HCT116 (cell line): Measurements from ENCODE around the gene RGS6. TPM values are rescaled to one million over a fixed set of nuclear protein-coding genes. Genes with fewer than 3 reads are reported as not detected.

Source experiments
- ATAC-seq: fragments of 200-7000 bp; cut with Tn5 transposase; 2 replicates; pipeline ENCODE4 v1.9.1; 2020; ENCODE audit warnings: mild to moderate bottlenecking, moderate library complexity
- BruUV-seq: library from RNA; stranded (reverse); fragments of 400-500 nt; replicated peaks from 2 replicates; lab custom pipeline; 2021; lab: Mats Ljungman, UMichigan
- CTCF ChIA-PET: fragments of 300-600 bp; sonication (Branson Sonifier 250); formaldehyde crosslinking; loops from one replicate; lab custom pipeline; 2021; ENCODE audit warnings: antibody characterized with exemption; lab: Charles Lee
- POLR2A ChIA-PET: fragments of 300-600, 350-600 bp; sonication (Branson Sonifier 250); formaldehyde crosslinking; loops from one replicate; lab custom pipeline; 2021; ENCODE audit warnings: antibody characterized with exemption; lab: Charles Lee
- RAD21 ChIA-PET, 2 experiments: fragments of 300-600 bp; sonication (Branson Sonifier 250); formaldehyde crosslinking; loops; one replicate each; lab custom pipeline; 2023; ENCODE audit warnings: low total read pairs in 2 of 2; ENCODE audit not compliant: uncharacterized antibody in 2 of 2, unreplicated experiment in 2 of 2, low non-redundant PET in 1 of 2; lab: Charles Lee
- DNase-seq: peaks from one replicate; pipeline ENCODE4 v3.0.0-alpha.2; 2010; ENCODE audit warnings: low read depth, low spot score
- H2AFZ ChIP-seq: fragments of 200-600 bp; shearing (Covaris generic), sonication (generic); 2 replicates; pipeline ENCODE4 v1.6.1; 2017; ENCODE audit warnings: low read depth, mixed run types, mixed read lengths, antibody characterized with exemption, low read length; ENCODE audit not compliant: poor library complexity, severe bottlenecking
- H3K27ac ChIP-seq: 2 replicates; pipeline ENCODE4 v1.5.1; 2012; ENCODE audit warnings: low read depth, low read length
- H3K27me3 ChIP-seq: fragments of 200-600 bp; sonication (generic); 2 replicates; pipeline ENCODE4 v1.6.1; 2016; ENCODE audit warnings: mixed run types, low read length, mixed read lengths; ENCODE audit not compliant: insufficient read depth
- H3K36me3 ChIP-seq, 2 experiments: fragments of 200-500 bp in 1 of 2; fragments of 200-600 bp in 1 of 2; sonication (Bioruptor generic) in 1 of 2; sonication (generic) in 1 of 2; 2 replicates each; pipeline versions ENCODE4 v1.5.1 to v1.6.1; 2014 to 2016; ENCODE audit warnings: low read length in 2 of 2, inconsistent platforms in 1 of 2, mixed read lengths in 1 of 2, mixed run types in 1 of 2; ENCODE audit not compliant: insufficient read depth in 2 of 2, control insufficient read depth in 1 of 2
- H3K4me1 ChIP-seq, 2 experiments: fragments of 200-600 bp in 1 of 2; sonication (generic) in 1 of 2; 2 replicates each; pipeline versions ENCODE4 v1.5.1 to v1.6.1; 2012 to 2017; ENCODE audit warnings: low read length in 2 of 2, inconsistent platforms in 1 of 2, mild to moderate bottlenecking in 1 of 2, mixed read lengths in 1 of 2, mixed run types in 1 of 2, moderate library complexity in 1 of 2; ENCODE audit not compliant: insufficient read depth in 2 of 2, control insufficient read depth in 1 of 2
- H3K4me2 ChIP-seq: fragments of 200-600 bp; sonication (generic); 2 replicates; pipeline ENCODE4 v1.6.1; 2017; ENCODE audit warnings: mixed run types, low read length, mixed read lengths
- H3K4me3 ChIP-seq, 2 experiments: fragments of 200-600 bp in 1 of 2; sonication (generic) in 1 of 2; replicated peaks in 1 of 2; 2 replicates each; pipeline ENCODE4 v1.5.1; 2011 to 2016; ENCODE audit warnings: low read length in 2 of 2, control low read depth in 1 of 2, low read depth in 1 of 2, mild to moderate bottlenecking in 1 of 2, mixed read lengths in 1 of 2, mixed run types in 1 of 2
- H3K79me2 ChIP-seq: fragments of 200-600 bp; sonication (generic); 2 replicates; pipeline ENCODE4 v1.6.1; 2017; ENCODE audit warnings: mild to moderate bottlenecking, mixed run types, low read length, moderate library complexity, mixed read lengths; ENCODE audit not compliant: insufficient read depth
- H3K9ac ChIP-seq: fragments of 200-600 bp; sonication (generic); 2 replicates; pipeline ENCODE4 v1.6.1; 2016; ENCODE audit warnings: low read length, mixed read lengths
- H3K9me2 ChIP-seq: fragments of 200-600 bp; sonication (generic), shearing (Covaris generic); 2 replicates; pipeline ENCODE4 v1.6.1; 2017; ENCODE audit warnings: mixed run types, mild to moderate bottlenecking, moderate library complexity; ENCODE audit not compliant: insufficient read depth
- H3K9me3 ChIP-seq, 2 experiments: fragments of 200-500 bp in 1 of 2; fragments of 200-600 bp in 1 of 2; sonication (Bioruptor generic) in 1 of 2; sonication (generic) in 1 of 2; 2 replicates each; pipeline ENCODE4 v1.6.1; 2014 to 2017; ENCODE audit warnings: low read length in 2 of 2, mixed read lengths in 2 of 2, inconsistent platforms in 1 of 2, low read depth in 1 of 2, mild to moderate bottlenecking in 1 of 2, mixed run types in 1 of 2, moderate library complexity in 1 of 2; ENCODE audit not compliant: control insufficient read depth in 1 of 2, insufficient read depth in 1 of 2
- H4K20me1 ChIP-seq: fragments of 200-600 bp; sonication (generic), shearing (Covaris generic); 2 replicates; pipeline ENCODE4 v1.6.1; 2017; ENCODE audit warnings: mixed run types, mild to moderate bottlenecking, moderate library complexity; ENCODE audit not compliant: insufficient read depth
- ATF3 ChIP-seq: IDR thresholded peaks from 2 replicates; pipeline ENCODE4 v1.6.1; 2012
- CEBPB ChIP-seq: IDR thresholded peaks from 2 replicates; pipeline ENCODE4 v1.6.1; 2012; ENCODE audit warnings: low read depth
- EGR1 ChIP-seq: IDR thresholded peaks from 2 replicates; pipeline ENCODE4 v1.6.1; 2012; ENCODE audit warnings: low read depth
- EZH2 ChIP-seq: fragments of 200-600 bp; sonication (generic); IDR thresholded peaks from 2 replicates; pipeline ENCODE4 v1.6.1; 2017; ENCODE audit warnings: antibody characterized with exemption, mixed run types
- JUND ChIP-seq: IDR thresholded peaks from 2 replicates; pipeline ENCODE4 v1.6.1; 2012
- RAD21 ChIP-seq: IDR thresholded peaks from 2 replicates; pipeline ENCODE4 v1.6.1; 2012; ENCODE audit warnings: low read depth, mild to moderate bottlenecking
- SIN3A ChIP-seq: IDR thresholded peaks from 2 replicates; pipeline ENCODE4 v1.6.1; 2012; ENCODE audit warnings: low read depth
- SRF ChIP-seq: IDR thresholded peaks from 2 replicates; pipeline ENCODE4 v1.6.1; 2012; ENCODE audit warnings: low read depth
- TCF7L2 ChIP-seq: IDR thresholded peaks from 2 replicates; pipeline ENCODE4 v1.7.0; 2011; ENCODE audit warnings: borderline replicate concordance, inconsistent platforms; ENCODE audit not compliant: insufficient read depth, insufficient read length; ENCODE audit errors: extremely low read depth
- intact Hi-C: fragments of 100-400 bp; cut with micrococcal nuclease; formaldehyde crosslinking; loops from 2 replicates; pipeline ENCODE4 v1.10.0; 2022
- total RNA-seq: library from RNA; stranded (reverse); gene quantifications from one replicate; pipeline ENCODE4 v1.2.1, GENCODE V29; 2021; ENCODE audit not compliant: unreplicated experiment

Gene RGS6
- total RNA-seq, 1 experiment from 2014 or later = 4.7 TPM

GRCh38 chr14:72237722-72238666, 305.8 kb downstream of the RGS6 start:
- H3K36me3 ChIP-seq = no peaks in the 10 kb centered on the region
- ChIA-PET CTCF (no interaction called here), POLR2A (no interaction called here), RAD21 (no interaction called here)
- H3K4me2 ChIP-seq = no peak overlapping the region
- TF ChIP-seq EGR1 (no peak), SIN3A (no peak), CEBPB (no peak), TCF7L2 (no peak), ATF3 (no peak), JUND (no peak)
- no peak overlapping the region for H3K4me3 ChIP-seq
- no peak overlapping the region for H3K27ac ChIP-seq
- DNase-seq = no peak
- H2AFZ ChIP-seq = no peak overlapping the region
- no peak for ATAC-seq
- H3K9ac ChIP-seq = no peak overlapping the region
- H4K20me1 ChIP-seq = no peaks in the 10 kb centered on the region
- no peaks in the 10 kb centered on the region for H3K9me2 ChIP-seq
- intact Hi-C loops = no loop called here
- H3K79me2 ChIP-seq = no peaks in the 10 kb centered on the region
- BruUV-seq = no TSS peak
- H3K9me3 ChIP-seq = no peaks in the 10 kb centered on the region
- H3K27me3 ChIP-seq = no peaks in the 10 kb centered on the region
- no peaks in the 10 kb centered on the region for H3K4me1 ChIP-seq

- TF ChIP-seq SRF = no peak
- no peak for TF ChIP-seq EZH2
- TF ChIP-seq RAD21 = no peak
- BruUV-seq = no TSS peak
- Histone ChIP-seq H3K9me2 (no peaks in the 10 kb centered on the region), H3K27ac (no peak overlapping the region), H3K4me3 (no peak overlapping the region), H3K27me3 (no peaks in the 10 kb centered on the region), H3K36me3 (no peaks in the 10 kb centered on the region), H3K9ac (no peak overlapping the region), H3K4me1 (no peaks in the 10 kb centered on the region), H3K79me2 (no peaks in the 10 kb centered on the region), H3K9me3 (no peaks in the 10 kb centered on the region; a peak in 1 of 4 replicates), H3K4me2 (no peak overlapping the region), H2AFZ (no peak overlapping the region), H4K20me1 (no peaks in the 10 kb centered on the region)
- intact Hi-C loops = no loop called here
- POLR2A ChIA-PET = no interaction called here
- RAD21 ChIA-PET = no interaction called here
- no peak for DNase-seq
- CTCF ChIA-PET = no interaction called here
- no peak for ATAC-seq
These were observed 311.4 kb downstream of the RGS6 start for GRCh38 chr14:72243309-72244293.
